ENCODE measurements around the gene NDUFC1. TPM values are rescaled to one million over a fixed set of nuclear protein-coding genes. Genes with fewer than 3 reads are reported as not detected.

NDUFC1 gene
- total and polyA plus RNA-seq, 2 donors (not counting 1 experiment from before 2014, with no cell fraction given) = 36.9 to 47.9 TPM

- Histone ChIP-seq H3K4me1 (ENCODE audit: control insufficient read depth, extremely low read depth, insufficient read depth, low read length) (no peaks in the 10 kb centered on the region), H3K27ac (ENCODE audit: insufficient read depth, low read length) (no peak overlapping the region), H3K4me3 (replicated peaks in 1 of 4; ENCODE audit: control extremely low read depth in 1 of 4, insufficient read depth in 1 of 4, low read depth in 3 of 4, low read length in 4 of 4) (no peak overlapping the region), H3K79me2 (ENCODE audit: control insufficient read depth, insufficient read depth, low read length) (no peaks in the 10 kb centered on the region), H2AFZ (ENCODE audit: low read length) (no peak overlapping the region), H3K36me3 (ENCODE audit: control insufficient read depth, insufficient read depth, low read length) (no peaks in the 10 kb centered on the region), H3K9me3 (ENCODE audit: control insufficient read depth, insufficient read depth, low read depth, low read length) (no peaks in the 10 kb centered on the region), H3K9ac (ENCODE audit: insufficient read depth, low read length) (no peak overlapping the region), H3K27me3 (ENCODE audit: control insufficient read depth, insufficient read depth, low read length) (no peaks in the 10 kb centered on the region), H4K20me1 (ENCODE audit: control insufficient read depth, extremely low read depth, insufficient read depth, low read length) (no peaks in the 10 kb centered on the region), H3K4me2 (ENCODE audit: extremely low read depth, insufficient read depth, low read length) (no peak overlapping the region)
- TF ChIP-seq CTCF (conservative IDR thresholded peaks at IDR 0.05 in 1 of 2, IDR thresholded peaks at IDR 0.05 in 1 of 2; ENCODE audit: low read depth in 1 of 2, low read length in 2 of 2) (no peak), EZH2 (IDR thresholded peaks at IDR 0.05; ENCODE audit: low read length, missing control alignments) (no peak)
- no peak for DNase-seq (ENCODE audit: low read depth in 2 of 2)
Measured at GRCh38 chr4:139253046-139253445, 49.2 kb downstream of the NDUFC1 start.

DNA sequence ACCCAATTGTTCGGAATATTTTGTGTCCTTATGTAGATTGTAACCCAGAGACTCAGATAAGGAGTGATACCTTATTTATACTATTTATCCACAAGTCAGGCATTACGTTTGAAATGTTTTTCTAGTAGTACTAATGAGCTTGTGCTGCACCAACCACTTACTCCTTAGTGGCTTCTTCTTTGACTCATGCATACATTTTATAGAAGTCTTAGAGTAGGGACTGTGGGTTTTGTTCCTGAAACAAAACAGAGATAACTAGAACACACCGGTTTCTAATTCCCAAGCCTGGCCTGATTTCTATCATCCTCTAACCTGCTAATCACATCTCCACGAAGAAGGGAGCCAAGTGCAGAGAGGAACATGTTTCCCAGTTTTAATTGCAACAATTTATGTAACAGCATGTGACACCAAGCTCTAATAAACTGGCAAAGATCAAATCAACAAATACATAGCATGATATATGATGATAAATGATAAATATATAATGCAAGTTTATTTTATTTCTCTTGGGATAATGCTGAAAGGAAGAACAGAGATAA lies 54.5 kb downstream of the NDUFC1 start:
- Histone ChIP-seq H3K27ac (ENCODE audit: insufficient read depth, low read length) (no peak overlapping the region), H2AFZ (ENCODE audit: low read length) (no peak overlapping the region)
- no peak for TF ChIP-seq EZH2 (IDR thresholded peaks at IDR 0.05; ENCODE audit: low read length, missing control alignments)
- no peak for TF ChIP-seq CTCF (conservative IDR thresholded peaks at IDR 0.05 in 1 of 2, IDR thresholded peaks at IDR 0.05 in 1 of 2; ENCODE audit: low read depth in 1 of 2, low read length in 2 of 2)

DNA sequence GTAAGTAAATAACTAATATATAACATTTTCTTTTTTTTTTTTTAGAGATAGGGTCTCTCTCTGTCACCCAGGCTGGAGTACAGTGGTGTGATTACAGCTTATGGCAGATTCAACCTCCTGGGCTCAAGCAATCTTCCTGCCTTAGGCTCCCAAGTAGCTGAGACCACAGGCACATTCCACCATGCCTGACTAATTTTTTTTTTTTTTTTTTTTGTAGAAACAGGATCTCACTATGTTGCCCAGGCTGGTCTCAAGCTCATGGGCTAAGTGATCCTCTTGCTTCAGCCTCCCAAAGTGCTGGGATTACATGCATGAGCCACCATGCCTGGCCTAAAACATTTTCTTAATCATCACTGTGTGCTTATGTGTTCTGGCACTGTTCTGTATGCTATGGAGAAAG lies 55.0 kb downstream of the NDUFC1 start:
- Histone ChIP-seq H3K4me2 (ENCODE audit: extremely low read depth, insufficient read depth, low read length) (no peak overlapping the region), H3K36me3 (ENCODE audit: control insufficient read depth, insufficient read depth, low read length) (no peaks in the 10 kb centered on the region), H3K79me2 (ENCODE audit: control insufficient read depth, insufficient read depth, low read length) (no peaks in the 10 kb centered on the region), H3K4me3 (replicated peaks in 1 of 4; ENCODE audit: control extremely low read depth in 1 of 4, insufficient read depth in 1 of 4, low read depth in 3 of 4, low read length in 4 of 4) (no peak overlapping the region), H3K27me3 (ENCODE audit: control insufficient read depth, insufficient read depth, low read length) (no peaks in the 10 kb centered on the region), H3K4me1 (ENCODE audit: control insufficient read depth, extremely low read depth, insufficient read depth, low read length) (peaks cover 16% of the 10 kb centered on the region), H3K9ac (ENCODE audit: insufficient read depth, low read length) (no peak overlapping the region), H3K27ac (ENCODE audit: insufficient read depth, low read length) (no peak overlapping the region), H3K9me3 (ENCODE audit: control insufficient read depth, insufficient read depth, low read depth, low read length) (no peaks in the 10 kb centered on the region), H4K20me1 (ENCODE audit: control insufficient read depth, extremely low read depth, insufficient read depth, low read length) (no peaks in the 10 kb centered on the region), H2AFZ (ENCODE audit: low read length) (no peak overlapping the region)
- TF ChIP-seq EZH2 (IDR thresholded peaks at IDR 0.05; ENCODE audit: low read length, missing control alignments) = no peak
- no peak for TF ChIP-seq CTCF (conservative IDR thresholded peaks at IDR 0.05 in 1 of 2, IDR thresholded peaks at IDR 0.05 in 1 of 2; ENCODE audit: low read depth in 1 of 2, low read length in 2 of 2)
- peak in 1 of 2 donors; percentile 54 for DNase-seq (ENCODE audit: low read depth in 2 of 2)

More for the DNA sequence above, 54.5 kb downstream of the NDUFC1 start:
- Histone ChIP-seq H4K20me1 (ENCODE audit: control insufficient read depth, extremely low read depth, insufficient read depth, low read length) (no peaks in the 10 kb centered on the region), H3K4me1 (ENCODE audit: control insufficient read depth, extremely low read depth, insufficient read depth, low read length) (peaks cover 13% of the 10 kb centered on the region), H3K9ac (ENCODE audit: insufficient read depth, low read length) (no peak overlapping the region), H3K79me2 (ENCODE audit: control insufficient read depth, insufficient read depth, low read length) (no peaks in the 10 kb centered on the region), H3K9me3 (ENCODE audit: control insufficient read depth, insufficient read depth, low read depth, low read length) (no peaks in the 10 kb centered on the region), H3K4me3 (replicated peaks in 1 of 4; ENCODE audit: control extremely low read depth in 1 of 4, insufficient read depth in 1 of 4, low read depth in 3 of 4, low read length in 4 of 4) (no peak overlapping the region), H3K4me2 (ENCODE audit: extremely low read depth, insufficient read depth, low read length) (no peak overlapping the region), H3K27me3 (ENCODE audit: control insufficient read depth, insufficient read depth, low read length) (no peaks in the 10 kb centered on the region), H3K36me3 (ENCODE audit: control insufficient read depth, insufficient read depth, low read length) (no peaks in the 10 kb centered on the region)
- DNase-seq (ENCODE audit: low read depth in 2 of 2) = peak in 1 of 2 donors; percentile 37

Data from fibroblast of lung (primary cell).